SK-N-SH treated with all-trans-retinoic acid at 6 μM for 48 hours (cell line): Measurements from ENCODE around the gene LYPD3.

Source experiments
- ARNTL ChIP-seq: fragments of 450-650 bp; formaldehyde crosslinking; IDR thresholded peaks from 2 replicates; pipeline ENCODE4 v1.5.0; 2020; ENCODE audit warnings: low read depth, mild to moderate bottlenecking, moderate library complexity, borderline replicate concordance
- BACH2 ChIP-seq: fragments of 250-450 bp; sonication (Bioruptor Pico); IDR thresholded peaks from 2 replicates; pipeline ENCODE4 v1.9.0; 2021; ENCODE audit warnings: mild to moderate bottlenecking, borderline replicate concordance
- ESRRG ChIP-seq: fragments of 250-450 bp; sonication (Bioruptor Pico); IDR thresholded peaks from 2 replicates; pipeline ENCODE4 v1.6.1; 2021; ENCODE audit warnings: mild to moderate bottlenecking
- OSR1 ChIP-seq: fragments of 250-450 bp; sonication (Bioruptor Pico); IDR thresholded peaks from 2 replicates; pipeline ENCODE4 v1.8.0; 2022; ENCODE audit warnings: moderate library complexity, mild to moderate bottlenecking, inconsistent platforms
- PPARA ChIP-seq: fragments of 250-450 bp; sonication (Bioruptor Pico); IDR thresholded peaks from 2 replicates; pipeline ENCODE4 v1.5.0; 2020; ENCODE audit warnings: mild to moderate bottlenecking, borderline replicate concordance
- SNAI2 ChIP-seq: fragments of 250-450 bp; sonication (Bioruptor Pico); IDR thresholded peaks from 2 replicates; pipeline ENCODE4 v1.5.0; 2020; ENCODE audit warnings: mild to moderate bottlenecking, moderate library complexity
- ZFP30 ChIP-seq: fragments of 450-650 bp; formaldehyde crosslinking; IDR thresholded peaks from 2 replicates; pipeline ENCODE4 v1.5.0; 2022; ENCODE audit warnings: mild to moderate bottlenecking, moderate library complexity

- TF ChIP-seq ARNTL (CRISPR knock-in tag) (no peak), PPARA (CRISPR knock-in tag) (no peak), ESRRG (no peak), ZFP30 (CRISPR knock-in tag) (no peak), OSR1 (CRISPR knock-in tag) (no peak), SNAI2 (CRISPR knock-in tag) (no peak), BACH2 (CRISPR knock-in tag) (no peak)
These were observed 17.8 kb downstream of the LYPD3 start for GRCh38 chr19:43447655-43448054.
